Karpas-422 (cell line): ENCODE measurements around the gene STRIP2. TPM values are rescaled to one million over a fixed set of nuclear protein-coding genes. Genes with fewer than 3 reads are reported as not detected.

ENCODE experiments used
- DNase-seq: peaks from one replicate; pipeline ENCODE4 v3.0.0-alpha.2; 2015
- H2AFZ ChIP-seq: fragments of 200-600 bp; sonication (generic); 2 replicates; pipeline ENCODE4 v1.6.1; 2014; ENCODE audit warnings: antibody characterized with exemption, low read length, mixed read lengths
- H3K27ac ChIP-seq: fragments of 200-600 bp; sonication (generic); 2 replicates; pipeline ENCODE4 v1.5.1; 2014; ENCODE audit warnings: mild to moderate bottlenecking, low read length, moderate library complexity
- H3K27me3 ChIP-seq: fragments of 200-600 bp; sonication (generic); 2 replicates; pipeline ENCODE4 v1.6.1; 2014; ENCODE audit warnings: low read length, mixed read lengths
- H3K36me3 ChIP-seq: fragments of 200-600 bp; sonication (generic); 2 replicates; pipeline ENCODE4 v1.6.1; 2014; ENCODE audit warnings: low read length, mixed read lengths; ENCODE audit not compliant: insufficient read depth
- H3K4me1 ChIP-seq: fragments of 200-600 bp; sonication (generic); 2 replicates; pipeline ENCODE4 v1.6.1; 2014; ENCODE audit warnings: mild to moderate bottlenecking, low read length, mixed read lengths
- H3K4me2 ChIP-seq: fragments of 200-600 bp; sonication (generic); 2 replicates; pipeline ENCODE4 v1.6.1; 2014; ENCODE audit warnings: low read length, low read depth, mild to moderate bottlenecking; ENCODE audit not compliant: poor library complexity, severe bottlenecking
- H3K4me3 ChIP-seq: fragments of 200-600 bp; sonication (generic); 2 replicates; pipeline ENCODE4 v1.5.1; 2014; ENCODE audit warnings: mild to moderate bottlenecking, antibody characterized with exemption, low read length, mixed read lengths
- H3K79me2 ChIP-seq: fragments of 200-600 bp; sonication (generic); 2 replicates; pipeline ENCODE4 v1.6.1; 2014; ENCODE audit warnings: mild to moderate bottlenecking, low read length, mixed read lengths
- H3K9ac ChIP-seq: fragments of 200-600 bp; sonication (generic); 2 replicates; pipeline ENCODE4 v1.6.0; 2014; ENCODE audit warnings: low read length
- H3K9me2 ChIP-seq: fragments of 200-600 bp; sonication (generic), shearing (Covaris generic); replicated peaks from 2 replicates; pipeline ENCODE4 v1.6.0; 2014; ENCODE audit warnings: mild to moderate bottlenecking, low read length, moderate library complexity; ENCODE audit not compliant: insufficient read depth
- H3K9me3 ChIP-seq: fragments of 300-700, 200-600 bp; sonication (generic); 2 replicates; pipeline ENCODE4 v1.6.1; 2014; ENCODE audit warnings: low read length, mixed read lengths
- H4K20me1 ChIP-seq: fragments of 200-600 bp; sonication (generic); 2 replicates; pipeline ENCODE4 v1.6.1; 2014; ENCODE audit warnings: mild to moderate bottlenecking, antibody characterized with exemption, low read length, low read depth; ENCODE audit not compliant: insufficient read depth
- total RNA-seq: library from RNA; depleted of rRNA; stranded (reverse); fragments of >200 nt; shearing (Covaris generic); gene quantifications from 2 replicates; pipeline ENCODE4 v1.2.3, GENCODE V29; 2014; ENCODE audit warnings: low replicate concordance

The STRIP2 gene
- total RNA-seq, 1 experiment from 2014 or later: 0.15 TPM

- Histone ChIP-seq H4K20me1 (no peaks in the 10 kb centered on the region), H3K4me1 (peaks cover 9% of the 10 kb centered on the region), H3K9me2 (no peaks in the 10 kb centered on the region), H3K4me3 (no peak overlapping the region), H3K9ac (no peak overlapping the region), H3K27ac (no peak overlapping the region), H3K9me3 (no peaks in the 10 kb centered on the region), H2AFZ (no peak overlapping the region), H3K27me3 (no peaks in the 10 kb centered on the region), H3K79me2 (no peaks in the 10 kb centered on the region), H3K4me2 (no peak overlapping the region), H3K36me3 (no peaks in the 10 kb centered on the region)
- no peak for DNase-seq
These were observed 43.9 kb upstream of the STRIP2 start for GRCh38 chr7:129390314-129390713.

- H3K4me2 ChIP-seq: no peak overlapping the region
- H3K9ac ChIP-seq: no peak overlapping the region
- no peak for DNase-seq
- no peak overlapping the region for H3K4me3 ChIP-seq
- no peaks in the 10 kb centered on the region for H3K27me3 ChIP-seq
- no peaks in the 10 kb centered on the region for H4K20me1 ChIP-seq
- H3K36me3 ChIP-seq: no peaks in the 10 kb centered on the region
- H2AFZ ChIP-seq: no peak overlapping the region
- peaks cover 9% of the 10 kb centered on the region for H3K4me1 ChIP-seq
- H3K79me2 ChIP-seq: no peaks in the 10 kb centered on the region
- no peaks in the 10 kb centered on the region for H3K9me2 ChIP-seq
- H3K9me3 ChIP-seq: no peaks in the 10 kb centered on the region
- no peak overlapping the region for H3K27ac ChIP-seq
These were observed 42.6 kb upstream of the STRIP2 start for GRCh38 chr7:129391546-129392171.

DNA sequence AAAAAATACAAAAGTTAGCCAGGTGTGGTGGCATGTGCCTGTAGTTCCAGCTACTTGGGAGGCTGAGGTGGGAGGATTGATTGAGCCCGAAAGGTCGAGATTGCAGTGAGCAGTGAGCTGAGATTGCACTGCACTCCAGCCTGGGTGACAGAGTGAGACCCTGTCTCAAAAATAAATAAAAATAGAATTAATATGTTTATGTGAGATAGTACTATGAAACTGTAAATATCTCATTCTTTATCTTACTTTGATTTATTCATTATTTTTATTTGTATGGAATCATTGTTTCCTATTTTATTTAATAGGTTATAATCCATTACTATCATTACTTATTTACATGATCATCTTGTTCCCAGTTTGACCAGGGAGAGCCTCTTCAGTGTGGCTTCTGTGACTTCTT is 41.0 kb upstream of the STRIP2 start:
- H3K9me2 ChIP-seq: no peaks in the 10 kb centered on the region
- H3K4me2 ChIP-seq: no peak overlapping the region
- no peaks in the 10 kb centered on the region for H3K9me3 ChIP-seq
- H4K20me1 ChIP-seq: no peaks in the 10 kb centered on the region
- H3K36me3 ChIP-seq: no peaks in the 10 kb centered on the region
- no peak for DNase-seq
- H3K4me3 ChIP-seq: no peak overlapping the region
- H3K4me1 ChIP-seq: peaks cover 9% of the 10 kb centered on the region
- no peak overlapping the region for H3K9ac ChIP-seq
- no peak overlapping the region for H2AFZ ChIP-seq
- no peak overlapping the region for H3K27ac ChIP-seq
- no peaks in the 10 kb centered on the region for H3K27me3 ChIP-seq
- no peaks in the 10 kb centered on the region for H3K79me2 ChIP-seq

GRCh38 chr7:129394101-129394500 is 40.1 kb upstream of the STRIP2 start:
- DNase-seq: no peak
- H3K4me3 ChIP-seq: no peak overlapping the region
- no peak overlapping the region for H2AFZ ChIP-seq
- no peaks in the 10 kb centered on the region for H3K9me3 ChIP-seq
- no peaks in the 10 kb centered on the region for H3K9me2 ChIP-seq
- no peaks in the 10 kb centered on the region for H3K27me3 ChIP-seq
- no peaks in the 10 kb centered on the region for H3K36me3 ChIP-seq
- no peaks in the 10 kb centered on the region for H3K79me2 ChIP-seq
- no peaks in the 10 kb centered on the region for H4K20me1 ChIP-seq
- H3K4me1 ChIP-seq: peaks cover 8% of the 10 kb centered on the region
- H3K27ac ChIP-seq: no peak overlapping the region
- no peak overlapping the region for H3K4me2 ChIP-seq
- no peak overlapping the region for H3K9ac ChIP-seq

DNA sequence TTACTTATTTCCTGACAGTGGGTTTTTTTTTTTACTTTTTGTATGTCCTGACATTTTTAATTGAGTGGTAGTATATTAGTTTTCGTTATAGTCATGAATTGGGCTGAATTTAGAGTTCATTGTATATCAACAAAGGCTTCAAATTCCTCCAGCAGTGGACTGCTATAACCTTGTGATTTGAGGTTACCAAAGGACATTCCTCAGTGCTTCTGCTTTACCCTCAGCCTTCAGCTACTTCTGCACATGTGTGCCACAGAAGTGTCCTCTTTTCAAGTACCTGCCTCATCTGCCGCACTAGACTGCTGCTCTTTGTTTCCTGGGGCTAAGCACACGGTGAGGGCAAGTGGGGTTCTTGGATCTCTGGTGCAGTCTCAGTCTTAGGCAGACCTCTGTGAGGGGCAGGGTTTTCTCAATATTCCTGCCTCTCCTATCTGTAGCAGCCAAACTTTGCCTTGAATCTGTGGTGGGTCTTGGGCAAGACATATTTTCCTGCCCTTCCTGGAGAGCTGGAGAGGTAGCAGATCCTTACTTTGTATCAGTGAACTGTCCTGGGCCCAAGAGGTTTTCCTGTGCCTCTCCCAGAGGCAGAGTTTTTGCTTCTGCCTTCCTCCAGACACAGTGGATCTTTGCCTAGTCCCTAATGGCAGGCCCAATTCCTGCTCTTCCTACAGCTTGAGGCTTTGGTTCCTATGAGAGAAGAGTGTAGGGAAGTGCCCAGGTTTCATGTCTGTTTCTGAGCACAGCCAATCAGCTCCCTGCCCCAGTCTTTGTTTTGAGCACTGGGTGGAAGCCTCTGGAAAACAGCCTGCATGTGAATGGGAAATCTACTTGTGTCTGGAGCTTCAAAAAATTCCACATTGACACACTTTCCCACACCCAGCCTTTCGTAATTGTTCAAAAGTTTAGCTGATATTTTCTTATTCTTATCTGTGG is 39.0 kb upstream of the STRIP2 start:
- H3K4me1 ChIP-seq: no peaks in the 10 kb centered on the region
- H2AFZ ChIP-seq: no peak overlapping the region
- H3K27ac ChIP-seq: no peak overlapping the region
- H3K9me3 ChIP-seq: no peaks in the 10 kb centered on the region
- H3K36me3 ChIP-seq: no peaks in the 10 kb centered on the region
- H3K4me2 ChIP-seq: no peak overlapping the region
- no peaks in the 10 kb centered on the region for H3K79me2 ChIP-seq
- no peaks in the 10 kb centered on the region for H3K27me3 ChIP-seq
- H3K9me2 ChIP-seq: no peaks in the 10 kb centered on the region
- no peak for DNase-seq
- no peaks in the 10 kb centered on the region for H4K20me1 ChIP-seq
- no peak overlapping the region for H3K4me3 ChIP-seq
- no peak overlapping the region for H3K9ac ChIP-seq

GRCh38 chr7:129401228-129401966 is 32.8 kb upstream of the STRIP2 start:
- no peaks in the 10 kb centered on the region for H3K9me3 ChIP-seq
- H4K20me1 ChIP-seq: no peaks in the 10 kb centered on the region
- no peaks in the 10 kb centered on the region for H3K4me1 ChIP-seq
- no peaks in the 10 kb centered on the region for H3K27me3 ChIP-seq
- no peak overlapping the region for H3K27ac ChIP-seq
- no peak for DNase-seq
- no peak overlapping the region for H2AFZ ChIP-seq
- H3K79me2 ChIP-seq: no peaks in the 10 kb centered on the region
- H3K9me2 ChIP-seq: no peaks in the 10 kb centered on the region
- H3K36me3 ChIP-seq: no peaks in the 10 kb centered on the region
- H3K9ac ChIP-seq: no peak overlapping the region
- H3K4me3 ChIP-seq: no peak overlapping the region
- H3K4me2 ChIP-seq: no peak overlapping the region

GRCh38 chr7:129401967-129402860 is 32.0 kb upstream of the STRIP2 start:
- Histone ChIP-seq H3K4me1 (no peaks in the 10 kb centered on the region), H2AFZ (no peak overlapping the region), H3K36me3 (no peaks in the 10 kb centered on the region), H4K20me1 (no peaks in the 10 kb centered on the region), H3K27me3 (no peaks in the 10 kb centered on the region), H3K79me2 (no peaks in the 10 kb centered on the region), H3K4me2 (no peak overlapping the region), H3K9ac (no peak overlapping the region), H3K27ac (no peak overlapping the region), H3K9me2 (no peaks in the 10 kb centered on the region), H3K9me3 (no peaks in the 10 kb centered on the region), H3K4me3 (no peak overlapping the region)
- peak; percentile 44 for DNase-seq
